ENCODE measurements around the gene HOXB4. TPM values are rescaled to one million over a fixed set of nuclear protein-coding genes. Genes with fewer than 3 reads are reported as not detected.

The HOXB4 gene
- total RNA-seq, 1 donor from 2014 or later = not detected

- TF ChIP-seq, protein P1, sequence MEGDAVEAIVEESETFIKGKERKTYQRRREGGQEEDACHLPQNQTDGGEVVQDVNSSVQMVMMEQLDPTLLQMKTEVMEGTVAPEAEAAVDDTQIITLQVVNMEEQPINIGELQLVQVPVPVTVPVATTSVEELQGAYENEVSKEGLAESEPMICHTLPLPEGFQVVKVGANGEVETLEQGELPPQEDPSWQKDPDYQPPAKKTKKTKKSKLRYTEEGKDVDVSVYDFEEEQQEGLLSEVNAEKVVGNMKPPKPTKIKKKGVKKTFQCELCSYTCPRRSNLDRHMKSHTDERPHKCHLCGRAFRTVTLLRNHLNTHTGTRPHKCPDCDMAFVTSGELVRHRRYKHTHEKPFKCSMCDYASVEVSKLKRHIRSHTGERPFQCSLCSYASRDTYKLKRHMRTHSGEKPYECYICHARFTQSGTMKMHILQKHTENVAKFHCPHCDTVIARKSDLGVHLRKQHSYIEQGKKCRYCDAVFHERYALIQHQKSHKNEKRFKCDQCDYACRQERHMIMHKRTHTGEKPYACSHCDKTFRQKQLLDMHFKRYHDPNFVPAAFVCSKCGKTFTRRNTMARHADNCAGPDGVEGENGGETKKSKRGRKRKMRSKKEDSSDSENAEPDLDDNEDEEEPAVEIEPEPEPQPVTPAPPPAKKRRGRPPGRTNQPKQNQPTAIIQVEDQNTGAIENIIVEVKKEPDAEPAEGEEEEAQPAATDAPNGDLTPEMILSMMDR (IDR thresholded peaks at IDR 0.05; ENCODE audit: insufficient read depth, low read length, severe bottlenecking) = no peak
These were observed 6.2 kb downstream of the HOXB4 start for GRCh38 chr17:48571826-48572417.

GRCh38 chr17:48571024-48571818 is 6.9 kb downstream of the HOXB4 start:
- DNase-seq (ENCODE audit: low read depth) (no peak), FAIRE-seq (no peak)
- H3K4me3 ChIP-seq (ENCODE audit: low read depth, low read length) = no peak overlapping the region
- H3K36me3 ChIP-seq (ENCODE audit: control insufficient read depth, insufficient read depth, low read length) = no peaks in the 10 kb centered on the region
- TF ChIP-seq, protein P1 (IDR thresholded peaks at IDR 0.05; ENCODE audit: insufficient read depth, low read length, severe bottlenecking) = no peak
- peaks cover 83% of the 10 kb centered on the region for H3K27me3 ChIP-seq (ENCODE audit: control insufficient read depth, insufficient read depth, low read length)

More at GRCh38 chr17:48571826-48572417, 6.2 kb downstream of the HOXB4 start:
- no peak for FAIRE-seq
- Histone ChIP-seq H3K27me3 (ENCODE audit: control insufficient read depth, insufficient read depth, low read length) (peaks cover 82% of the 10 kb centered on the region), H3K4me3 (ENCODE audit: low read depth, low read length) (no peak overlapping the region), H3K36me3 (ENCODE audit: control insufficient read depth, insufficient read depth, low read length) (no peaks in the 10 kb centered on the region)
- no peak for DNase-seq (ENCODE audit: low read depth)

DNA sequence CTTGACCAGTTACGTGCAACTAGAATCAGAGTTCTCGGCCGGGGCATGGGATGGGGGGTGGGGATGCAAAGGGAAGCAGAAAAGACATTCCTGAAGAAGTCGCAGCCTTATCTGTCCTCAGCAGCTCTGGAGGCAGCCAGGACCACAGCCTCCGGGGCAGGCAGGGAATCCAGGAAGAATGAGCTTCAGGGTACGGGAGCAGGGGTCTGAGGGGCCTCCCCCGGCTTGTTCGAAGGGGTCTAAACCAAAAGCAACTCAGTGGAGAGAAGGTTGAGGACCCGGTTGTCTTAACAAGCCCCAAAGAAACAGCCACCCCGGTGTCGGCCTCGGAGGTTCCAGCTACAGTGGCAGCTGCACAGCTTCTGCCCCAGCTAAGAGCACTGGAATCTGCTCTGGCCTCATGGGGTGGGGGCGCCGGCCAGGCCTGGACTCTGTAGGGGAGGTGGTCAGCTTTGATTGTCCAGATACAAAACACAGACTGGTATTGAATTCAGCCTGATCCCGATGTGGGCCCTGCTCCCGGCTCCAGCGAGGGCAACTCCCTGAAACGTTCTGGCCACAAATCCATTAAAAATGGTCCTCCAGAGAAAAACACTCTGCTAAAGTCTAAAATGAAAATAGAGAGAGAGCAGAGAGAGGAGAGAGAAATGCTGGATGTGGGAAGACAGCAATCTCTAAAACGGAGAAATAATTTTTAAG is 7.7 kb downstream of the HOXB4 start:
- no peak overlapping the region for H3K4me3 ChIP-seq (ENCODE audit: low read depth, low read length)
- TF ChIP-seq, protein P1 (IDR thresholded peaks at IDR 0.05; ENCODE audit: insufficient read depth, low read length, severe bottlenecking) = no peak
- peaks cover 84% of the 10 kb centered on the region for H3K27me3 ChIP-seq (ENCODE audit: control insufficient read depth, insufficient read depth, low read length)
- FAIRE-seq = no peak
- no peaks in the 10 kb centered on the region for H3K36me3 ChIP-seq (ENCODE audit: control insufficient read depth, insufficient read depth, low read length)
- no peak for DNase-seq (ENCODE audit: low read depth)

- Histone ChIP-seq H3K4me3 (ENCODE audit: low read depth, low read length) (no peak overlapping the region), H3K27me3 (ENCODE audit: control insufficient read depth, insufficient read depth, low read length) (peaks cover 84% of the 10 kb centered on the region), H3K36me3 (ENCODE audit: control insufficient read depth, insufficient read depth, low read length) (no peaks in the 10 kb centered on the region)
- FAIRE-seq = no peak
- TF ChIP-seq, protein P1 (IDR thresholded peaks at IDR 0.05; ENCODE audit: insufficient read depth, low read length, severe bottlenecking) = no peak
- DNase-seq (ENCODE audit: low read depth) = no peak
These were observed 8.4 kb downstream of the HOXB4 start for GRCh38 chr17:48569674-48570324.

DNA sequence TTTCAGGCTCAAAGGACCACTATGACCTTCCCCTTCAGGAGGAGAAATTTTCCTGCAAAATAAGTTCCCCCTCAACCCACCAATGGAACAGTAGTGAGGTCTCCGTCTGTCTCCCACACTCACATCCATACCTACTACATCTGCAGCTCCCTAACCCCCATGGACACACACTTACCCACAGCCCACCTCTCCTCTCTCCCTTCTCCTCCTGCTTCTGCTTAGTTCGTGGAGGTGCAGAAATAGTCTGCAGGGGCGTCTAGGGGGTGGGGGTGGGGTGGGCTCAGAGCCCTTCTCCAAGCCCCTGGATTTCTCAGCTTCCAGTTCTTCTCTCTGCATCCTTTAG is 8.9 kb downstream of the HOXB4 start:
- TF ChIP-seq, protein P1 (IDR thresholded peaks at IDR 0.05; ENCODE audit: insufficient read depth, low read length, severe bottlenecking) = no peak
- Histone ChIP-seq H3K36me3 (ENCODE audit: control insufficient read depth, insufficient read depth, low read length) (no peaks in the 10 kb centered on the region), H3K4me3 (ENCODE audit: low read depth, low read length) (no peak overlapping the region), H3K27me3 (ENCODE audit: control insufficient read depth, insufficient read depth, low read length) (peaks cover 84% of the 10 kb centered on the region)
- FAIRE-seq (no peak), DNase-seq (ENCODE audit: low read depth) (no peak)
